ENCODE results near the gene C22orf42.
"Not testable (repeated sequence)": the region's sequence is repeated elsewhere in the genome, so short reads cannot be mapped to it uniquely, and the experiment has no call there.

GRCh38 chr22:32137731-32138324, 21.3 kb downstream of the C22orf42 start:
- not testable (repeated sequence) for TF ChIP-seq CTCF (IDR thresholded peaks at IDR 0.05); ZFX (IDR thresholded peaks at IDR 0.05; ENCODE audit: borderline replicate concordance)
